ENCODE results near the gene PPP5C.
"Not testable (repeated sequence)": the region's sequence is repeated elsewhere in the genome, so short reads cannot be mapped to it uniquely, and the experiment has no call there.

Gene PPP5C

GRCh38 chr19:46369817-46370216, 22.9 kb downstream of the PPP5C start:
- in situ Hi-C loops (cut with HindIII; ENCODE audit: low sequenced_read_pairs) = no loop called here
- no peak overlapping the region for H3K4me3 ChIP-seq (ENCODE audit: low read depth, low read length)
- DNase-seq (ENCODE audit: low read depth, low spot score) = no peak
- no peak for TF ChIP-seq CTCF (IDR thresholded peaks at IDR 0.05; ENCODE audit: low read depth, low read length)

GRCh38 chr19:46371371-46371901, 24.5 kb downstream of the PPP5C start:
- in situ Hi-C loops (cut with HindIII; ENCODE audit: low sequenced_read_pairs) = no loop called here
- no peak for DNase-seq (ENCODE audit: low read depth, low spot score)
- no peak overlapping the region for H3K4me3 ChIP-seq (ENCODE audit: low read depth, low read length)
- no peak for TF ChIP-seq CTCF (IDR thresholded peaks at IDR 0.05; ENCODE audit: low read depth, low read length)

GRCh38 chr19:46372901-46373490, 26.1 kb downstream of the PPP5C start:
- DNase-seq (ENCODE audit: low read depth, low spot score) = peak; percentile 29
- no peak overlapping the region for H3K4me3 ChIP-seq (ENCODE audit: low read depth, low read length)
- in situ Hi-C loops (cut with HindIII; ENCODE audit: low sequenced_read_pairs) = no loop called here
- TF ChIP-seq CTCF (IDR thresholded peaks at IDR 0.05; ENCODE audit: low read depth, low read length) = peak; percentile 57

- no peak for TF ChIP-seq CTCF (IDR thresholded peaks at IDR 0.05; ENCODE audit: low read depth, low read length)
- in situ Hi-C loops (cut with HindIII; ENCODE audit: low sequenced_read_pairs) = no loop called here
- DNase-seq (ENCODE audit: low read depth, low spot score) = peak; percentile 56
Measured at GRCh38 chr19:46373491-46374359, 26.8 kb downstream of the PPP5C start.

GRCh38 chr19:46374536-46375475, 27.9 kb downstream of the PPP5C start:
- no peak overlapping the region for H3K4me3 ChIP-seq (ENCODE audit: low read depth, low read length)
- DNase-seq (ENCODE audit: low read depth, low spot score) = no peak
- in situ Hi-C loops (cut with HindIII; ENCODE audit: low sequenced_read_pairs) = no loop called here
- no peak for TF ChIP-seq CTCF (IDR thresholded peaks at IDR 0.05; ENCODE audit: low read depth, low read length)

More at GRCh38 chr19:46373491-46374359, 26.8 kb downstream of the PPP5C start:
- H3K4me3 ChIP-seq (ENCODE audit: low read depth, low read length) = no peak overlapping the region

GRCh38 chr19:46375476-46376067, 28.7 kb downstream of the PPP5C start:
- DNase-seq (ENCODE audit: low read depth, low spot score); in situ Hi-C loops (cut with HindIII; ENCODE audit: low sequenced_read_pairs); H3K4me3 ChIP-seq (ENCODE audit: low read depth, low read length): not testable (repeated sequence)
